Ectodermal cell (in vitro differentiated cells): ENCODE data around the gene DLX4.
A peak's percentile ranks its signal among the peaks of the same experiment; 100 is the strongest.

ENCODE experiments used
- H3K27ac ChIP-seq: 2 replicates; pipeline ENCODE4 v1.7.0; 2013; ENCODE audit warnings: mild to moderate bottlenecking, low read depth, low read length; ENCODE audit not compliant: insufficient read depth, poor library complexity, severe bottlenecking
- H3K27me3 ChIP-seq: 2 replicates; pipeline ENCODE4 v1.7.0; 2013; ENCODE audit warnings: mild to moderate bottlenecking, low read length; ENCODE audit not compliant: insufficient read depth, control insufficient read depth, poor library complexity, severe bottlenecking
- H3K36me3 ChIP-seq: one replicate; pipeline ENCODE4 v1.7.0; 2013; ENCODE audit warnings: low read length; ENCODE audit not compliant: control insufficient read depth, insufficient read depth
- H3K4me1 ChIP-seq: one replicate; pipeline ENCODE4 v1.7.0; 2013; ENCODE audit warnings: low read length; ENCODE audit not compliant: control insufficient read depth, insufficient read depth
- H3K4me3 ChIP-seq: 2 replicates; pipeline ENCODE4 v1.7.0; 2013; ENCODE audit warnings: low read depth, low read length, control low read depth; ENCODE audit not compliant: insufficient read depth
- H3K9me3 ChIP-seq: 2 replicates; pipeline ENCODE4 v1.7.0; 2013; ENCODE audit warnings: mild to moderate bottlenecking, low read length, moderate library complexity; ENCODE audit not compliant: control insufficient read depth
- WGBS, 2 experiments: methylation state at CpG; one replicate each; pipeline ENCODE4 v1.1.7; 2013; ENCODE audit warnings: missing lambda C conversion rate in 2 of 2; 5-methylcytosine and 5-hydroxymethylcytosine counted together

Gene DLX4

DNA sequence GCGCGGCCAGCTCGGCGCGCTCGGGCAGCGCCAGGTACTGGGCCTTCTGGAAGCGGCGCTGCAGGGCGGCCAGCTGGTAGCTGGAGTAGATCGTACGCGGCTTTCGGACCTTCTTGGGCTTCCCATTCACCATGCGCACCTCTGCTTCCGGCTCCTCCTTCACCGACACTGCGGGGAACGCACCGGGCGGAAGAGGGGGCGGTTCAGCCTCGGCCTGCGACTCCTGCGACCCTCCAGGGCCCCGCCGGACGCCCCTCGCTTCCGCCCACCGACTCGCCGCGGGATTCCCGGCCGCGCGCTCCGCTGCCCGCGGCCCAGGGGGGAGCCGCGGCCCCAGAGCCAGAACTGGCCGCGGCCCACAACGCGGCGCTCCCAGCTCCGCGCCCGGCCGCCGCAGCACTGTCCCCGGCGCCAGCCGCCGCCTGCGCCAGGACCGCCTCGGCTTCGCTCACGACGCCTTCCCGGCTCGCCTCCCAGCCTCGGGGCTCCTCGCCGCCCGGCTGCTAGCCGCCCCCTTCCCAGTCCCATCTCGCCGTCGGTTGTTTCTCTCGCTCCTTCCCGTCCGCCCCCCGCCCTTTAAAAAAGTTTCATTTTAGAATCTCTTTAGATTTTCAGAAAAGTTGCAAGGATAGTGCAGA lies 24.6 kb downstream of the DLX4 start:
- Histone ChIP-seq H3K36me3 (no peaks in the 10 kb centered on the region), H3K27ac (no peak overlapping the region), H3K27me3 (peaks cover 88% of the 10 kb centered on the region), H3K9me3 (no peaks in the 10 kb centered on the region), H3K4me3 (peak overlapping the region; percentile 31), H3K4me1 (peaks cover 26% of the 10 kb centered on the region)
- WGBS, 2 experiments = 0 to 1% methylated on average over 77 of the region's 77 CpGs

- Histone ChIP-seq H3K36me3 (no peaks in the 10 kb centered on the region), H3K4me1 (peaks cover 22% of the 10 kb centered on the region), H3K27me3 (peaks cover 88% of the 10 kb centered on the region), H3K4me3 (peak overlapping the region; percentile 31), H3K9me3 (no peaks in the 10 kb centered on the region), H3K27ac (no peak overlapping the region)
- 5 to 6% methylated on average over 50 of the region's 50 CpGs for WGBS, 2 experiments
These were observed 25.4 kb downstream of the DLX4 start for GRCh38 chr17:49994085-49995054.

DNA sequence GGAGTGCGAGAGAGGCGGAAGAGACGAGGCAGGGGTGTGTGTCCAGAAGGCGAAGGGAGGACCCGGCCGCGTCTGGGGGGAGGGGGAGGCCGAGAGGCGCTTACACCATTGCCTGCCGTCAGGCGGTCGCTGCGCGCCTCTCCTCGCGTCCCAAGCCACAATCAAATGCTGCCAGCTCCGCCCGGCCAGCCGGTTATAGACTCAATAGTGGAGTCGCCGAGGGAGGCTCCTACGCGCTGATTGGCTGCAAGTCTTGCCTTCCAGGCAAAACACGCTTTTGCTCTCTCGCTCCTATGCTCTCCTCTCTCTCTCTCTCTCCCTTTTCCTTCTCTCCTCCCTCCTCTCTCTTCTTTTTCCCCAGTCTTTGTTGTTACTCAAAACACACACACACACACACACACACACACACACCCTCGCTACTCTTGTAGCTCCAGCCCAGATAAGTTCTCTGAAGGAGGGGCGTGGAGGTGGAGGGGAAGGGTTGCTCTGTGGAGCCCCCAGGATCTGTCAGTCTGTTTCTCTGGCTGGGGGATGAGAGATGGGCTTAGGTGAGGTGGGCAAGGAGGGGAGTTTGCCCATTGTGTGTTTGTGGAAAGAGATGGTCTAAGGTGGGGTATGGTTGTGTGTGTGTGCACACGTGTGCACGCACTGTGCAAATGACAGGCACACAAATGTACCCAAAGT lies 26.2 kb downstream of the DLX4 start, which contains the start of gene DLX3:
TSS of gene DLX3 (minus strand) at position 170 of the 684 bp plus-strand sequence. CDS start 226 bp downstream, outside the sequence.
- Histone ChIP-seq H3K4me3 (peak within 1 kb of the TSS; percentile 3), H3K27me3 (peaks cover 81% of the 10 kb centered on the region), H3K36me3 (no peaks in the 10 kb centered on the region), H3K4me1 (peaks cover 17% of the 10 kb centered on the region), H3K9me3 (no peaks in the 10 kb centered on the region), H3K27ac (no peak within 1 kb of the TSS)
- 4% methylated on average over 28 to 29 of the region's 29 CpGs for WGBS, 2 experiments

GRCh38 chr17:49996121-49996494 lies 27.1 kb downstream of the DLX4 start:
- Histone ChIP-seq H3K27me3 (peaks cover 81% of the 10 kb centered on the region), H3K27ac (no peak overlapping the region), H3K4me1 (peaks cover 17% of the 10 kb centered on the region), H3K36me3 (no peaks in the 10 kb centered on the region), H3K4me3 (no peak overlapping the region), H3K9me3 (no peaks in the 10 kb centered on the region)
- 50% methylated on average over 7 of the region's 7 CpGs for WGBS, 2 experiments

GRCh38 chr17:49996495-49997300 lies 27.7 kb downstream of the DLX4 start:
- 5% methylated on average over 58 of the region's 58 CpGs for WGBS, 2 experiments
- Histone ChIP-seq H3K4me3 (peak overlapping the region; percentile 13), H3K9me3 (no peaks in the 10 kb centered on the region)

DNA sequence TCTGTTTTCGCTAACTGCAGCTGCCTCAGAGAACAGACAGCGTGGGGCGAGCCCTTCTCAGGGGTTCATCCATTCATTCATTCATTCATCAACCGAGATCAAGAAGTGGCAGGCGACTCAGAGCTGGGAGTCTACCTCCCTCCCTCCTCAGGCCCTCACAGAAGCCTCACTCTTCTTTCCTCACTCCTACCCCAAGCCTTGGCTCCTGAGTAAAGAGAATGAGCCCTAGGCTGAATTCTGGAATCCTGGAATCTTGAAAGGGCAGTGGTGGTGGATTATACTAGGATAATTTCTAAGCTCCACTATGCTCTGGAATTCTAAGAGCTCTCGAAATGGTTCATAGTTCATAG lies 28.3 kb downstream of the DLX4 start:
- Histone ChIP-seq H3K36me3 (no peaks in the 10 kb centered on the region), H3K4me3 (no peak overlapping the region), H3K27ac (no peak overlapping the region), H3K9me3 (no peaks in the 10 kb centered on the region), H3K4me1 (peaks cover 17% of the 10 kb centered on the region), H3K27me3 (peaks cover 80% of the 10 kb centered on the region)
- WGBS, 2 experiments = 47 to 48% methylated on average over 6 of the region's 6 CpGs

More at GRCh38 chr17:49996495-49997300, 27.7 kb downstream of the DLX4 start:
- no peak overlapping the region for H3K27ac ChIP-seq
- peaks cover 81% of the 10 kb centered on the region for H3K27me3 ChIP-seq
- H3K4me1 ChIP-seq = peaks cover 17% of the 10 kb centered on the region
- H3K36me3 ChIP-seq = no peaks in the 10 kb centered on the region

- Histone ChIP-seq H3K9me3 (no peaks in the 10 kb centered on the region), H3K36me3 (no peaks in the 10 kb centered on the region), H3K4me3 (no peak overlapping the region), H3K27me3 (peaks cover 77% of the 10 kb centered on the region), H3K27ac (no peak overlapping the region), H3K4me1 (peaks cover 17% of the 10 kb centered on the region)
- WGBS, 2 experiments = 60 to 61% methylated on average over 20 of the region's 20 CpGs
These were observed 29.0 kb downstream of the DLX4 start for GRCh38 chr17:49997773-49998703.

DNA sequence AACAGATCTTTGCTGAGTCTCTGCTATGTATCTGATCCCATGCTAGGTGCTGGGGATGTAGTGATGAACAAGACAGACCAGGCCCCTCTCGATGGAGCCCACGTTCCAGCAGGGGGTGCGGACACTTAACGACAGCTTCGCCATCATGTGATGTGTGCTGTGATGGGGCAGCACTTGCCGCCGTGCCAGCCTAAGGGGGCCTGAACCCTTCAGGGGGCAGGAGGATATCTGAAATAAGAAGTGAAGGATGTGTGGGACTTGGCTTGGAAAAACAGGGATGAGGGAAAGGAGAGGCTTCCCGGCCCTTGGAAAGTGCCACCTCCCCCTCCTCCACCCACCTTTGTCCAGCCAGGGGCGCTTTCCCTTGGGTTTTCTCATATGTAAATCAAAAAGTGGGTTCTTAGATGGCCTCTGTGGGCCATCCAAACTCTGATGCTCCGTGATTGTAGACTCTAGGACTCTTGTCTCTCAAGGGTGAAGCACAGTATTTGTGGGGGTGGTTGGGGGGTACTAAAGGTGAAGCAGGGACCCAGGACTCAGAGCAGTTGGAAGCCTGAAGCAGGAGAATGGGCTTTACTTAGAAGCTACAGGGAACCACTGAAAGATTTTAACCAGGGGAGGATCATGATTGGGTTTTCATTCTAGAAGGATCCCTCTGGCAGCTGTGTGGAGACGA lies 30.0 kb downstream of the DLX4 start:
- H3K4me1 ChIP-seq = peaks cover 15% of the 10 kb centered on the region
- no peaks in the 10 kb centered on the region for H3K9me3 ChIP-seq
- no peak overlapping the region for H3K4me3 ChIP-seq
- WGBS, 2 experiments = 72 to 76% methylated on average over 11 of the region's 11 CpGs
- H3K36me3 ChIP-seq = no peaks in the 10 kb centered on the region
- H3K27me3 ChIP-seq = peaks cover 68% of the 10 kb centered on the region
- H3K27ac ChIP-seq = no peak overlapping the region
